ENCODE results near the gene BSN. TPM values are rescaled to one million over a fixed set of nuclear protein-coding genes. Genes with fewer than 3 reads are reported as not detected.

The BSN gene
- total and polyA plus RNA-seq, 2 donors (not counting 1 experiment from before 2014, with no cell fraction given) = under 0.01 to 0.01 TPM

GRCh38 chr3:49656541-49657112, 102.3 kb downstream of the BSN start:
- Histone ChIP-seq H4K20me1 (ENCODE audit: control insufficient read depth, extremely low read depth, insufficient read depth, low read length) (no peaks in the 10 kb centered on the region), H3K4me3 (replicated peaks in 1 of 4; ENCODE audit: control extremely low read depth in 1 of 4, insufficient read depth in 1 of 4, low read depth in 3 of 4, low read length in 4 of 4) (no peak overlapping the region), H3K36me3 (ENCODE audit: control insufficient read depth, insufficient read depth, low read length) (no peaks in the 10 kb centered on the region), H3K79me2 (ENCODE audit: control insufficient read depth, insufficient read depth, low read length) (no peaks in the 10 kb centered on the region), H3K4me2 (ENCODE audit: extremely low read depth, insufficient read depth, low read length) (no peak overlapping the region), H3K27me3 (ENCODE audit: control insufficient read depth, insufficient read depth, low read length) (no peaks in the 10 kb centered on the region), H3K9me3 (ENCODE audit: control insufficient read depth, insufficient read depth, low read depth, low read length) (no peaks in the 10 kb centered on the region), H3K4me1 (ENCODE audit: control insufficient read depth, extremely low read depth, insufficient read depth, low read length) (no peaks in the 10 kb centered on the region), H3K27ac (ENCODE audit: insufficient read depth, low read length) (no peak overlapping the region), H3K9ac (ENCODE audit: insufficient read depth, low read length) (no peak overlapping the region), H2AFZ (ENCODE audit: low read length) (no peak overlapping the region)
- DNase-seq (ENCODE audit: low read depth in 2 of 2) = no peak
- TF ChIP-seq CTCF (conservative IDR thresholded peaks at IDR 0.05 in 1 of 2, IDR thresholded peaks at IDR 0.05 in 1 of 2; ENCODE audit: low read depth in 1 of 2, low read length in 2 of 2) (no peak), EZH2 (IDR thresholded peaks at IDR 0.05; ENCODE audit: low read length, missing control alignments) (no peak)

- Histone ChIP-seq H3K79me2 (ENCODE audit: control insufficient read depth, insufficient read depth, low read length) (no peaks in the 10 kb centered on the region), H3K9ac (ENCODE audit: insufficient read depth, low read length) (no peak overlapping the region), H4K20me1 (ENCODE audit: control insufficient read depth, extremely low read depth, insufficient read depth, low read length) (no peaks in the 10 kb centered on the region), H3K27ac (ENCODE audit: insufficient read depth, low read length) (no peak overlapping the region), H3K4me3 (replicated peaks in 1 of 4; ENCODE audit: control extremely low read depth in 1 of 4, insufficient read depth in 1 of 4, low read depth in 3 of 4, low read length in 4 of 4) (no peak overlapping the region), H3K27me3 (ENCODE audit: control insufficient read depth, insufficient read depth, low read length) (no peaks in the 10 kb centered on the region), H3K9me3 (ENCODE audit: control insufficient read depth, insufficient read depth, low read depth, low read length) (no peaks in the 10 kb centered on the region), H3K4me2 (ENCODE audit: extremely low read depth, insufficient read depth, low read length) (no peak overlapping the region), H2AFZ (ENCODE audit: low read length) (no peak overlapping the region), H3K36me3 (ENCODE audit: control insufficient read depth, insufficient read depth, low read length) (no peaks in the 10 kb centered on the region), H3K4me1 (ENCODE audit: control insufficient read depth, extremely low read depth, insufficient read depth, low read length) (no peaks in the 10 kb centered on the region)
- TF ChIP-seq EZH2 (IDR thresholded peaks at IDR 0.05; ENCODE audit: low read length, missing control alignments) (no peak), CTCF (conservative IDR thresholded peaks at IDR 0.05 in 1 of 2, IDR thresholded peaks at IDR 0.05 in 1 of 2; ENCODE audit: low read depth in 1 of 2, low read length in 2 of 2) (no peak)
- no peak for DNase-seq (ENCODE audit: low read depth in 2 of 2)
These were observed 103.1 kb downstream of the BSN start for GRCh38 chr3:49657208-49657915.

- Histone ChIP-seq H2AFZ (ENCODE audit: low read length) (no peak overlapping the region), H3K4me1 (ENCODE audit: control insufficient read depth, extremely low read depth, insufficient read depth, low read length) (no peaks in the 10 kb centered on the region), H3K9ac (ENCODE audit: insufficient read depth, low read length) (no peak overlapping the region), H3K27me3 (ENCODE audit: control insufficient read depth, insufficient read depth, low read length) (peaks cover 2% of the 10 kb centered on the region), H3K36me3 (ENCODE audit: control insufficient read depth, insufficient read depth, low read length) (no peaks in the 10 kb centered on the region), H3K4me3 (replicated peaks in 1 of 4; ENCODE audit: control extremely low read depth in 1 of 4, insufficient read depth in 1 of 4, low read depth in 3 of 4, low read length in 4 of 4) (no peak overlapping the region), H3K79me2 (ENCODE audit: control insufficient read depth, insufficient read depth, low read length) (no peaks in the 10 kb centered on the region), H4K20me1 (ENCODE audit: control insufficient read depth, extremely low read depth, insufficient read depth, low read length) (no peaks in the 10 kb centered on the region), H3K27ac (ENCODE audit: insufficient read depth, low read length) (no peak overlapping the region), H3K4me2 (ENCODE audit: extremely low read depth, insufficient read depth, low read length) (no peak overlapping the region), H3K9me3 (ENCODE audit: control insufficient read depth, insufficient read depth, low read depth, low read length) (no peaks in the 10 kb centered on the region)
- TF ChIP-seq EZH2 (IDR thresholded peaks at IDR 0.05; ENCODE audit: low read length, missing control alignments) (no peak), CTCF (conservative IDR thresholded peaks at IDR 0.05 in 1 of 2, IDR thresholded peaks at IDR 0.05 in 1 of 2; ENCODE audit: low read depth in 1 of 2, low read length in 2 of 2) (no peak)
- DNase-seq (ENCODE audit: low read depth in 2 of 2) = no peak
These were observed 104.4 kb downstream of the BSN start for GRCh38 chr3:49658711-49659110.

Data from fibroblast of lung (primary cell).